Thyroid gland (tissue), 4 donors: Measurements from ENCODE around the gene FLRT2. TPM values are rescaled to one million over a fixed set of nuclear protein-coding genes. Genes with fewer than 3 reads are reported as not detected.

Experiments
- DNase-seq, 2 donors: peaks; one replicate each; pipeline ENCODE4 v3.0.0-alpha.2; 2019
- H3K27ac ChIP-seq, 3 donors: fragments of 200-600 bp; sonication (generic); 1 replicate in 2 of 3; 2 replicates in 1 of 3; pipeline ENCODE4 v1.5.1; 2016 to 2019; ENCODE audit warnings: mild to moderate bottlenecking in 1 of 3, moderate library complexity in 1 of 3
- H3K27me3 ChIP-seq: fragments of 200-600 bp; sonication (generic); one replicate; pipeline ENCODE4 v1.5.1; 2019
- H3K36me3 ChIP-seq, 2 donors: fragments of 200-600 bp; sonication (generic); one replicate each; pipeline ENCODE4 v1.5.1; 2016 to 2019
- H3K4me1 ChIP-seq, 2 donors: fragments of 200-600 bp; sonication (generic); one replicate each; pipeline ENCODE4 v1.5.1; 2017 to 2019
- H3K4me3 ChIP-seq, 3 donors: fragments of 200-600 bp; sonication (generic); replicated peaks in 1 of 3; 1 replicate in 2 of 3; 2 replicates in 1 of 3; pipeline ENCODE4 v1.5.1; 2016; ENCODE audit warnings: mild to moderate bottlenecking in 1 of 3
- H3K9me3 ChIP-seq: fragments of 200-600 bp; sonication (generic); one replicate; pipeline ENCODE4 v1.5.1; 2017
- CTCF ChIP-seq, 6 experiments: fragments of 200-600 bp in 3 of 6; fragments of 450-650 bp in 3 of 6; sonication (generic) in 3 of 6; IDR thresholded peaks; one replicate each; pipeline ENCODE4 v1.5.1; 2016 to 2019; ENCODE audit warnings: antibody characterized with exemption in 6 of 6, mild to moderate bottlenecking in 2 of 6, inconsistent platforms in 1 of 6, moderate library complexity in 1 of 6
- POLR2A ChIP-seq, 2 donors: fragments of 450-650 bp; IDR thresholded peaks; one replicate each; pipeline ENCODE4 v1.6.1; 2017; ENCODE audit warnings: antibody characterized with exemption in 2 of 2, mild to moderate bottlenecking in 2 of 2, moderate library complexity in 1 of 2
- WGBS, 2 donors: methylation state at CpG; one replicate each; pipeline ENCODE4 v1.1.5; 2017; 5-methylcytosine and 5-hydroxymethylcytosine counted together
- intact Hi-C: fragments of 100-400 bp; cut with DNase I; formaldehyde crosslinking; loops from one replicate; pipeline ENCODE4 v1.15.1; 2023
- total RNA-seq, 4 donors: library from RNA; depleted of rRNA; stranded (reverse); fragments of >200 nt; gene quantifications; one replicate each; pipeline ENCODE4 v1.2.3, GENCODE V29; 2016

The FLRT2 gene
- total RNA-seq, 4 donors from 2014 or later = 9.3 to 38.9 (median 23.5) TPM

- H3K27me3 ChIP-seq = no peaks in the 10 kb centered on the region
- H3K4me1 ChIP-seq = no peaks in the 10 kb centered on the region
- WGBS, 2 donors = 66 to 79% methylated on average over 3 of the region's 3 CpGs
- TF ChIP-seq CTCF (IDR thresholded peaks at IDR 0.05) (no peak), POLR2A (IDR thresholded peaks at IDR 0.05) (no peak)
- DNase-seq = no peak
- no peak overlapping the region for H3K4me3 ChIP-seq
- no peaks in the 10 kb centered on the region for H3K9me3 ChIP-seq
- intact Hi-C loops = no loop called here
- H3K27ac ChIP-seq = no peak overlapping the region
- H3K36me3 ChIP-seq = no peaks in the 10 kb centered on the region
Measured at GRCh38 chr14:85554106-85554505, 24.2 kb downstream of the FLRT2 start.

GRCh38 chr14:85556267-85556666, 26.3 kb downstream of the FLRT2 start:
- Histone ChIP-seq H3K27me3 (no peaks in the 10 kb centered on the region), H3K27ac (no peak overlapping the region), H3K4me1 (no peaks in the 10 kb centered on the region), H3K36me3 (no peaks in the 10 kb centered on the region), H3K9me3 (no peaks in the 10 kb centered on the region), H3K4me3 (no peak overlapping the region)
- intact Hi-C loops = no loop called here
- no peak for DNase-seq
- TF ChIP-seq CTCF (IDR thresholded peaks at IDR 0.05) = no peak
- TF ChIP-seq POLR2A (IDR thresholded peaks at IDR 0.05) = no peak
- 96 to 100% methylated on average over 1 of the region's 1 CpG for WGBS, 2 donors

GRCh38 chr14:85558505-85558904, 28.6 kb downstream of the FLRT2 start:
- DNase-seq = no peak

GRCh38 chr14:85562630-85563029, 32.7 kb downstream of the FLRT2 start:
- intact Hi-C loops = no loop called here
- Histone ChIP-seq H3K4me3 (no peak overlapping the region), H3K4me1 (peaks cover 2 to 3% of the 10 kb centered on the region in 2 donors), H3K9me3 (no peaks in the 10 kb centered on the region), H3K27me3 (no peaks in the 10 kb centered on the region), H3K27ac (no peak overlapping the region), H3K36me3 (no peaks in the 10 kb centered on the region)
- TF ChIP-seq POLR2A (IDR thresholded peaks at IDR 0.05) = no peak
- TF ChIP-seq CTCF (IDR thresholded peaks at IDR 0.05) = no peak
- WGBS, 2 donors = 83 to 93% methylated on average over 5 of the region's 5 CpGs
- no peak for DNase-seq

More at GRCh38 chr14:85558505-85558904, 28.6 kb downstream of the FLRT2 start:
- Histone ChIP-seq H3K27me3 (no peaks in the 10 kb centered on the region), H3K4me1 (no peaks in the 10 kb centered on the region), H3K4me3 (no peak overlapping the region), H3K9me3 (no peaks in the 10 kb centered on the region), H3K27ac (no peak overlapping the region), H3K36me3 (no peaks in the 10 kb centered on the region)
- no peak for TF ChIP-seq CTCF (IDR thresholded peaks at IDR 0.05)
- no peak for TF ChIP-seq POLR2A (IDR thresholded peaks at IDR 0.05)
- 88 to 92% methylated on average over 2 of the region's 2 CpGs for WGBS, 2 donors
- intact Hi-C loops = no loop called here

GRCh38 chr14:85564841-85565527, 35.0 kb downstream of the FLRT2 start:
- no peak overlapping the region for H3K4me3 ChIP-seq
- WGBS, 2 donors = 80% methylated on average over 3 of the region's 3 CpGs
- H3K27ac ChIP-seq = no peak overlapping the region

More at GRCh38 chr14:85564841-85565527, 35.0 kb downstream of the FLRT2 start:
- H3K9me3 ChIP-seq = no peaks in the 10 kb centered on the region
- DNase-seq = no peak
- intact Hi-C loops = no loop called here
- no peaks in the 10 kb centered on the region for H3K36me3 ChIP-seq
- TF ChIP-seq POLR2A (IDR thresholded peaks at IDR 0.05) (no peak), CTCF (IDR thresholded peaks at IDR 0.05) (no peak)
- peaks cover 2 to 3% of the 10 kb centered on the region in 2 donors for H3K4me1 ChIP-seq
- H3K27me3 ChIP-seq = no peaks in the 10 kb centered on the region
